Ovary (tissue), 9 donors: ENCODE results near the gene TRPM2. TPM values are rescaled to one million over a fixed set of nuclear protein-coding genes. Genes with fewer than 3 reads are reported as not detected.
A peak's percentile ranks its signal among the peaks of the same experiment; 100 is the strongest.

ENCODE experiments used
- DNase-seq, 5 donors: peaks; one replicate each; pipeline ENCODE4 v3.0.0-alpha.2; 2019 to 2020
- H3K27ac ChIP-seq, 2 donors: fragments of 200-600 bp; one replicate each; pipeline versions ENCODE4 v1.5.1 to v1.8.0; 2019 to 2022
- H3K27me3 ChIP-seq: fragments of 200-600 bp; one replicate; pipeline ENCODE4 v1.8.0; 2022
- H3K36me3 ChIP-seq: fragments of 200-600 bp; sonication (generic); one replicate; pipeline ENCODE4 v1.5.1; 2019
- H3K4me1 ChIP-seq: one replicate; pipeline ENCODE4 v1.8.1; 2013; ENCODE audit warnings: mild to moderate bottlenecking, moderate library complexity; ENCODE audit not compliant: insufficient read depth
- H3K4me3 ChIP-seq: fragments of 200-600 bp; sonication (generic); one replicate; pipeline ENCODE4 v1.5.1; 2017
- H3K9me3 ChIP-seq, 2 donors: fragments of 200-600 bp in 1 of 2; sonication (generic) in 1 of 2; one replicate each; pipeline versions ENCODE4 v1.5.1 to v1.8.1; 2013 to 2019; ENCODE audit warnings: mild to moderate bottlenecking in 1 of 2, moderate library complexity in 1 of 2
- CTCF ChIP-seq, 3 donors: fragments of 450-650 bp in 2 of 3; fragments of 200-600 bp in 1 of 3; IDR thresholded peaks; one replicate each; pipeline versions ENCODE4 v1.5.1 to v1.8.0; 2016 to 2022; ENCODE audit warnings: antibody characterized with exemption in 3 of 3, mild to moderate bottlenecking in 1 of 3
- EP300 ChIP-seq: sonication (generic); formaldehyde crosslinking; IDR thresholded peaks from one replicate; pipeline ENCODE4 v1.6.1; 2017; ENCODE audit warnings: antibody characterized with exemption
- POLR2A ChIP-seq: fragments of 450-650 bp; IDR thresholded peaks from one replicate; pipeline ENCODE4 v1.6.1; 2017; ENCODE audit warnings: antibody characterized with exemption, mild to moderate bottlenecking, moderate library complexity
- WGBS, 3 donors: extraction: QIAGEN DNeasy Blood & Tissue Kit in 1 of 3; methylation state at CpG; one replicate each; pipeline versions ENCODE4 v1.1.5 to v1.1.7; 2013 to 2017; 5-methylcytosine and 5-hydroxymethylcytosine counted together
- intact Hi-C, 4 donors: fragments of 100-400 bp; cut with DNase I; formaldehyde crosslinking; loops; one replicate each; pipeline versions ENCODE4 v1.11.0 to v1.15.1; 2022 to 2023
- polyA plus RNA-seq, 2 donors: library from polyadenylated mRNA; stranded (reverse); fragments of 200-250 nt in 1 of 2; fragments of 350-450 nt in 1 of 2; fragmentation: Illumina TruSeq in 1 of 2; extraction: RNeasy Lipid Tissue Mini Kit (QIAGEN cat#74804) in 1 of 2; gene quantifications; one replicate each; pipeline ENCODE4 v1.2.3, GENCODE V29; 2013 to 2014
- total RNA-seq, 7 donors: library from RNA; depleted of rRNA in 2 of 7; stranded (reverse); fragments of >200 nt in 2 of 7; fragmentation: NEBNext Ultra II Directional in 3 of 7; extraction: Animal tissue kit (Norgen Biotek cat#: 25700) in 3 of 7; gene quantifications; one replicate each; pipeline versions ENCODE4 v1.1.0 to v1.2.4, GENCODE V29; 2016 to 2023
- donor health status: DM: no; HTN: no; CAD: no; lungs with moderate emphysema.
- donor health status: DM: no; HTN: no; CAD: no.
- donor health status: Bipolar disorder and iron deficiency.
- donor health status: DM: yes; HTN: yes; CAD: no.
- donor health status: DM: no; HTN: no; CAD: no.
- donor health status: DM: yes; HTN: yes; CAD: no.

Gene TRPM2
- total and polyA plus RNA-seq, 9 donors: 0.48 to 7.0 (median 1.8) TPM

- WGBS, 3 donors: 66 to 78% (median 72%) methylated on average over 19 of the region's 19 CpGs
- intact Hi-C loops: no loop called here
- Histone ChIP-seq H3K36me3 (no peaks in the 10 kb centered on the region), H3K4me3 (no peak overlapping the region), H3K27ac (no peak overlapping the region), H3K9me3 (no peaks in the 10 kb centered on the region), H3K27me3 (no peaks in the 10 kb centered on the region), H3K4me1 (no peaks in the 10 kb centered on the region)
- DNase-seq: peak in 2 of 5 donors; percentile 4 to 20
- TF ChIP-seq POLR2A: no peak
- TF ChIP-seq CTCF (IDR thresholded peaks at IDR 0.05): no peak
- TF ChIP-seq EP300: no peak
Measured at GRCh38 chr21:44442266-44443125, 89.1 kb downstream of the TRPM2 start.

- H3K4me1 ChIP-seq: no peaks in the 10 kb centered on the region
- no peaks in the 10 kb centered on the region for H3K27me3 ChIP-seq
- H3K9me3 ChIP-seq: no peaks in the 10 kb centered on the region
- intact Hi-C loops: no loop called here
- 71 to 82% (median 72%) methylated on average over 16 to 17 of the region's 17 CpGs for WGBS, 3 donors
- peak in 1 of 5 donors; percentile 11 for DNase-seq
- H3K36me3 ChIP-seq: no peaks in the 10 kb centered on the region
- TF ChIP-seq EP300 (no peak), CTCF (IDR thresholded peaks at IDR 0.05) (no peak), POLR2A (no peak)
- no peak overlapping the region for H3K4me3 ChIP-seq
- H3K27ac ChIP-seq: no peak overlapping the region
Measured at GRCh38 chr21:44443291-44443890, 90.0 kb downstream of the TRPM2 start.

GRCh38 chr21:44443891-44444285 lies 90.5 kb downstream of the TRPM2 start:
- Histone ChIP-seq H3K4me3 (no peak overlapping the region), H3K4me1 (no peaks in the 10 kb centered on the region), H3K36me3 (no peaks in the 10 kb centered on the region), H3K27me3 (no peaks in the 10 kb centered on the region), H3K9me3 (no peaks in the 10 kb centered on the region), H3K27ac (no peak overlapping the region)
- intact Hi-C loops: no loop called here
- TF ChIP-seq POLR2A (no peak), EP300 (no peak), CTCF (IDR thresholded peaks at IDR 0.05) (no peak)
- DNase-seq: no peak
- WGBS, 3 donors: 76 to 90% (median 79%) methylated on average over 12 of the region's 12 CpGs

- Histone ChIP-seq H3K36me3 (no peaks in the 10 kb centered on the region), H3K9me3 (no peaks in the 10 kb centered on the region), H3K27ac (no peak overlapping the region), H3K4me3 (no peak overlapping the region), H3K27me3 (no peaks in the 10 kb centered on the region), H3K4me1 (no peaks in the 10 kb centered on the region)
- intact Hi-C loops: no loop called here
- no peak for TF ChIP-seq POLR2A
- no peak for TF ChIP-seq EP300
- no peak for TF ChIP-seq CTCF (IDR thresholded peaks at IDR 0.05)
- 71 to 74% (median 72%) methylated on average over 21 of the region's 21 CpGs for whole genome bisulfite sequencing, 3 donors
- DNase-seq: peak in 2 of 5 donors; percentile 2 to 7
Measured at GRCh38 chr21:44444286-44444931, 91.0 kb downstream of the TRPM2 start.
